Esophagus muscularis mucosa (tissue), 4 donors: Measurements from ENCODE around the gene FFAR1. TPM values are rescaled to one million over a fixed set of nuclear protein-coding genes. Genes with fewer than 3 reads are reported as not detected.
"Not testable (repeated sequence)": the region's sequence is repeated elsewhere in the genome, so short reads cannot be mapped to it uniquely, and the experiment has no call there.

Experiments
- DNase-seq: peaks from one replicate; pipeline ENCODE4 v3.0.0-alpha.2; 2017; ENCODE audit errors: extremely low spot score
- H3K27ac ChIP-seq, 4 donors: fragments of 200-600 bp; sonication (generic); replicated peaks in 1 of 4; 1 replicate in 3 of 4; 2 replicates in 1 of 4; pipeline ENCODE4 v1.5.1; 2016 to 2019; ENCODE audit warnings: mild to moderate bottlenecking in 1 of 4
- H3K27me3 ChIP-seq, 4 donors: fragments of 200-600 bp; sonication (generic); one replicate each; pipeline versions ENCODE4 v1.5.1 to v1.6.0; 2016 to 2019
- H3K36me3 ChIP-seq, 4 donors: fragments of 200-600 bp; sonication (generic); one replicate each; pipeline ENCODE4 v1.5.1; 2016 to 2019
- H3K4me1 ChIP-seq, 4 donors: fragments of 200-600 bp; sonication (generic); one replicate each; pipeline ENCODE4 v1.5.1; 2016 to 2019
- H3K4me3 ChIP-seq, 4 donors: fragments of 200-600 bp; sonication (generic); 1 replicate in 2 of 4; 2 replicates in 2 of 4; pipeline ENCODE4 v1.5.1; 2016 to 2019; ENCODE audit warnings: mild to moderate bottlenecking in 4 of 4, moderate library complexity in 1 of 4
- H3K9me3 ChIP-seq, 4 donors: fragments of 200-600 bp; sonication (generic); 1 replicate in 3 of 4; 2 replicates in 1 of 4; pipeline ENCODE4 v1.5.1; 2016 to 2019
- EP300 ChIP-seq: sonication (generic); formaldehyde crosslinking; IDR thresholded peaks from one replicate; pipeline ENCODE4 v1.6.1; 2017; ENCODE audit warnings: antibody characterized with exemption
- POLR2A ChIP-seq: fragments of 450-650 bp; IDR thresholded peaks from one replicate; pipeline ENCODE4 v1.6.1; 2017; ENCODE audit warnings: antibody characterized with exemption, moderate library complexity, mild to moderate bottlenecking, low read depth
- POLR2AphosphoS5 ChIP-seq, 2 donors: sonication (generic); formaldehyde crosslinking; IDR thresholded peaks; one replicate each; pipeline ENCODE4 v1.6.1; 2017; ENCODE audit warnings: antibody characterized with exemption in 2 of 2
- WGBS: methylation state at CpG from one replicate; pipeline ENCODE4 v1.1.5; 2018; 5-methylcytosine and 5-hydroxymethylcytosine counted together
- intact Hi-C: fragments of 100-400 bp; cut with DNase I; formaldehyde crosslinking; loops from one replicate; pipeline ENCODE4 v1.15.1; 2023
- total RNA-seq, 4 donors: library from RNA; depleted of rRNA; stranded (reverse); fragments of >200 nt; gene quantifications; one replicate each; pipeline versions ENCODE4 v1.1.0 to v1.2.1, GENCODE V29; 2016
- TF ChIP-seq, protein P1 (sequence below), 3 experiments: fragments of 200-600 bp in 2 of 3; fragments of 450-650 bp in 1 of 3; sonication (generic) in 2 of 3; IDR thresholded peaks; one replicate each; pipeline ENCODE4 v1.5.1; 2017 to 2019; ENCODE audit warnings: antibody characterized with exemption in 3 of 3, mild to moderate bottlenecking in 2 of 3, moderate library complexity in 1 of 3

Gene FFAR1
- total RNA-seq, 4 donors from 2014 or later: not detected

DNA sequence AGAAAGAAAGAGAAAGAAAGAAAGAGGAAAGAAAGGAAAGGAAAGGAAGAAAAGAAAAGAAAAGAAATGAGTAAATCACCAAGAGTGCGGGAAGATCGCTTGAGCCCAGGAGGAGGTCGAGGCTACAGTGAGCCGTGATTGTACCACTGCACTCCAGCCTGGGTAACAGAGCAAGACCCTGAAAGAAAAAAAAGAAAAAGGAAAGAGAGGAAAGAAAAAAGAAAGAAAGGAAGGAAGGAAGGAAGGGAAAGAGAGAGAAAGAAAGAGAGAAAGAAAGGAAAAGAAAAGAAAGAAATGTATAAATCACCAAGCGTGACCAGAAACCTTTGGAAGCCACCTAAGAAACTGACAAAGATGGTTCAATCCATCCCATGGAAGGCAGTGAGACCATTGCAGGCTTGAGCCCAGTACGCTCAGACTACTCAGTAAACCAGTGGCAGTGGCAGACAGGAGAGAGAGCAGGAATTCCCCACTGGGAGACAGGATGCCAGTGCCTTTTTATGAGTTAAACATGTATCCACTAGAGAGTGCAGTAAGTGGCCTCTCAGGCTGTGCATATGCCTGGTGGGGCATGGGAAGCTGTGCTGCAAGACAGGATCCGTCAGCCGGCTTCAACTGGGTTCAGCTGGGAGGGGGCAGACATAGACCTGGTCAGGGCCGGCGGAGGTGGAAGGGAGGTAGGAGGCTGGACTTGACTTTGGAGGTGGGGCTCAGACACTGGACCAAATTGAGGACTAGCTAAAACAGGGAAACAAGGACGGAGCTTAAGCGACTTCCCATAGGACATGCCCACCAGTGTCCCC, 28.0 kb downstream of the FFAR1 start:
- intact Hi-C loops: no loop called here
- Histone ChIP-seq H3K36me3 (no peaks in the 10 kb centered on the region), H3K4me1 (no peaks in the 10 kb centered on the region), H3K9me3 (peaks cover 0 to 4% (median 2%) of the 10 kb centered on the region in 4 donors), H3K27ac (no peak overlapping the region), H3K27me3 (peaks cover 0 to 10% (median 0%) of the 10 kb centered on the region in 4 donors), H3K4me3 (no peak overlapping the region)
- peak; percentile 42 for DNase-seq
- 74% methylated on average over 12 of the region's 12 CpGs for WGBS
- TF ChIP-seq, protein P1, sequence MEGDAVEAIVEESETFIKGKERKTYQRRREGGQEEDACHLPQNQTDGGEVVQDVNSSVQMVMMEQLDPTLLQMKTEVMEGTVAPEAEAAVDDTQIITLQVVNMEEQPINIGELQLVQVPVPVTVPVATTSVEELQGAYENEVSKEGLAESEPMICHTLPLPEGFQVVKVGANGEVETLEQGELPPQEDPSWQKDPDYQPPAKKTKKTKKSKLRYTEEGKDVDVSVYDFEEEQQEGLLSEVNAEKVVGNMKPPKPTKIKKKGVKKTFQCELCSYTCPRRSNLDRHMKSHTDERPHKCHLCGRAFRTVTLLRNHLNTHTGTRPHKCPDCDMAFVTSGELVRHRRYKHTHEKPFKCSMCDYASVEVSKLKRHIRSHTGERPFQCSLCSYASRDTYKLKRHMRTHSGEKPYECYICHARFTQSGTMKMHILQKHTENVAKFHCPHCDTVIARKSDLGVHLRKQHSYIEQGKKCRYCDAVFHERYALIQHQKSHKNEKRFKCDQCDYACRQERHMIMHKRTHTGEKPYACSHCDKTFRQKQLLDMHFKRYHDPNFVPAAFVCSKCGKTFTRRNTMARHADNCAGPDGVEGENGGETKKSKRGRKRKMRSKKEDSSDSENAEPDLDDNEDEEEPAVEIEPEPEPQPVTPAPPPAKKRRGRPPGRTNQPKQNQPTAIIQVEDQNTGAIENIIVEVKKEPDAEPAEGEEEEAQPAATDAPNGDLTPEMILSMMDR (IDR thresholded peaks at IDR 0.05): no peak
- TF ChIP-seq EP300: no peak
- TF ChIP-seq POLR2A: no peak
- TF ChIP-seq POLR2AphosphoS5 (IDR thresholded peaks at IDR 0.05): no peak

DNA sequence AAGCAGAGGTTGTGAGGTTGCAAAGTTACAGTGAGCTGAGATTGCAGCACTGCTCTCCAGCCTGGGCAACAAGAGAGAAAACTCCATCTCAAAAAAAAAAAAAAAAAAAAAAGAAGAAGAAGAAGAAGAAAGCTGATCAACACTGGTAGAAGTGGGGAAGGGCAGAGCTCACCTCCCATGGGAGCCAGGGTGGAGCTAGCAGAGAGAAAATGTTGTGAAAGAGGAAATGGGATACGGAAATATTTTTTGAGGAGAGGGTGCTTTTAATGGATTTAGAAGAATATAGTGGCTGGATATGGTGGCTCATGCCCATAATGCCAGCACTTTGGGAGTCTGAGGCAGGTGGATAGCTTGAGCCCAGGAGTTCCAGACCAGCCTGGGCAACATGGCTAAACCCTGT, 30.0 kb downstream of the FFAR1 start:
- no peaks in the 10 kb centered on the region for H3K36me3 ChIP-seq
- H3K4me3 ChIP-seq: no peak overlapping the region
- H3K9me3 ChIP-seq: peaks cover 0 to 4% (median 2%) of the 10 kb centered on the region in 4 donors
- TF ChIP-seq EP300: no peak
- TF ChIP-seq POLR2AphosphoS5 (IDR thresholded peaks at IDR 0.05): no peak
- no peak for TF ChIP-seq POLR2A
- TF ChIP-seq, protein P1 (IDR thresholded peaks at IDR 0.05): no peak
- H3K27ac ChIP-seq: no peak overlapping the region
- 55% methylated on average over 1 of the region's 1 CpG for WGBS
- peaks cover 0 to 17% (median 0%) of the 10 kb centered on the region in 4 donors for H3K27me3 ChIP-seq
- H3K4me1 ChIP-seq: no peaks in the 10 kb centered on the region
- DNase-seq: peak; percentile 26
- intact Hi-C loops: no loop called here

DNA sequence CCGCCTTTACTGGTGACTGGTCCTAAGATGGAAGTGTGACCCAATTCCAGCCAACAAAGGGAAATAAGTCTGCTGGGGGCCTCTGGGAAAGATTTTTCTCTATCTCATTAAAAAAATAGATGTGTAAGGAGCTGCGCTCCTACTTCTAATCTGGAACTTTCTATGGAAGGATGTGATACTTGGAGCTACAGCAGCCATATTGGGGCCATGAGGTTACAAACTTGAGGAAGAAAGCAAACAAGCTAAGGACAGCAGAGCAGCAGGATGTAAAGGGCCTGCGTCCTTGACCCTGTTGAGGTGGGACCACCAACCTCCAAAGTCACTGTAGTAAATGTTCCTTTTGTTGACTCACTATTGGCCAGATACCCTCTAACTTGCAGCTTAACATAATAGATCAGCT, 30.7 kb downstream of the FFAR1 start:
- Histone ChIP-seq H3K27ac (no peak overlapping the region), H3K4me3 (no peak overlapping the region), H3K36me3 (no peaks in the 10 kb centered on the region), H3K4me1 (no peaks in the 10 kb centered on the region), H3K9me3 (peaks cover 0 to 4% (median 2%) of the 10 kb centered on the region in 4 donors), H3K27me3 (peaks cover 0 to 23% (median 0%) of the 10 kb centered on the region in 4 donors)
- 91% methylated on average over 3 of the region's 3 CpGs for WGBS
- DNase-seq: peak; percentile 53
- TF ChIP-seq EP300: no peak
- TF ChIP-seq POLR2AphosphoS5 (IDR thresholded peaks at IDR 0.05): no peak
- TF ChIP-seq POLR2A: no peak
- TF ChIP-seq, protein P1 (IDR thresholded peaks at IDR 0.05): no peak
- intact Hi-C loops: no loop called here

DNA sequence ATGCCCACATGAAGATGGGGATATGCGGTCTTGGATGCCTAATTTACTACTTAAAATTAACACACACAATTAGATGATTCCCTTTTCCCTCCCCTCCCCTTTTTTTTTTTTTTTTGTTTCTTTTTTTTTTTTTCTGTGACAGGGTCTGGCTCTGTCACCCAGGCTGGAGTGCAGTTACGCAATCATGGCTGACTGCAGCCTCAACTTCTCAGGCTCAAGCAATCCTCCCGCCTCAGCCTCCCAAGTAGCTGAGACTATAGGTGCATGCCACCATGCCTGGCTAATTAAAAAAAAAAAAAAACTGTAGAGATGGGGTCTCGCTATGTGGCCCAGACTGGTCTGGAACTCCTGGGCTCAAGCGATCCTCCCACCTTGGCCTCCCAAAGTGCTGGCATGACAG, 31.8 kb downstream of the FFAR1 start:
- peaks cover 0 to 26% (median 0%) of the 10 kb centered on the region in 4 donors for H3K27me3 ChIP-seq
- H3K36me3 ChIP-seq, H3K9me3 ChIP-seq, H3K4me1 ChIP-seq, H3K27ac ChIP-seq, H3K4me3 ChIP-seq, intact Hi-C loops: not testable (repeated sequence)
- DNase-seq: peak; percentile 12
- 94% methylated on average over 5 of the region's 5 CpGs for WGBS

DNA sequence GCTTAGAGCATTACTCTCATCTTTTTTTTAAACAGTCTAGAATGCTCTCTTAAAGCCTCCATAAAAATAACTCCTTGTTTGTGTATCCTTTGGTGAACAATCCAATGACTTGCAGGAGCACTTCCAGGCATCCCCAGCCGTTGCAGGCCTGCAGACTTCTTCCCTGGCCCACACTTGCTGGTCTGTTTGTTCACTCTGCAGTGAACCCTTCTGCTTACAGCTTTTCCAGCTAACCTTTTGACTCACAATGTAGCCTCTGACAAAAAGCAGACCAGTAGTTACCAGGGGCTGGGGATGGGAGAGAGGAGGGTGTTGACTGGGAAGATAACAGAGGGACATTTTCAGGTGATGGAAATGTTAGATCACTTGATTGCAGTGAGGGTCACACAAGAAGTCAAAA, 32.3 kb downstream of the FFAR1 start:
- H3K4me1 ChIP-seq: no peaks in the 10 kb centered on the region
- no peak overlapping the region for H3K4me3 ChIP-seq
- 15% methylated on average over 1 of the region's 1 CpG for WGBS
- peaks cover 0 to 4% (median 2%) of the 10 kb centered on the region in 4 donors for H3K9me3 ChIP-seq
- no peak overlapping the region for H3K27ac ChIP-seq
- DNase-seq: peak; percentile 39
- H3K36me3 ChIP-seq: no peaks in the 10 kb centered on the region
- intact Hi-C loops: no loop called here
- peaks cover 0 to 31% (median 0%) of the 10 kb centered on the region in 4 donors for H3K27me3 ChIP-seq
- TF ChIP-seq POLR2AphosphoS5 (IDR thresholded peaks at IDR 0.05) (no peak), POLR2A (no peak), EP300 (no peak)
- TF ChIP-seq, protein P1 (IDR thresholded peaks at IDR 0.05): no peak
